Measurements from ENCODE around the gene SP140. TPM values are rescaled to one million over a fixed set of nuclear protein-coding genes. Genes with fewer than 3 reads are reported as not detected.
A peak's percentile ranks its signal among the peaks of the same experiment; 100 is the strongest.

Gene SP140
- total and polyA plus RNA-seq, 8 donors: 0.12 to 1.5 (median 0.34) TPM

DNA sequence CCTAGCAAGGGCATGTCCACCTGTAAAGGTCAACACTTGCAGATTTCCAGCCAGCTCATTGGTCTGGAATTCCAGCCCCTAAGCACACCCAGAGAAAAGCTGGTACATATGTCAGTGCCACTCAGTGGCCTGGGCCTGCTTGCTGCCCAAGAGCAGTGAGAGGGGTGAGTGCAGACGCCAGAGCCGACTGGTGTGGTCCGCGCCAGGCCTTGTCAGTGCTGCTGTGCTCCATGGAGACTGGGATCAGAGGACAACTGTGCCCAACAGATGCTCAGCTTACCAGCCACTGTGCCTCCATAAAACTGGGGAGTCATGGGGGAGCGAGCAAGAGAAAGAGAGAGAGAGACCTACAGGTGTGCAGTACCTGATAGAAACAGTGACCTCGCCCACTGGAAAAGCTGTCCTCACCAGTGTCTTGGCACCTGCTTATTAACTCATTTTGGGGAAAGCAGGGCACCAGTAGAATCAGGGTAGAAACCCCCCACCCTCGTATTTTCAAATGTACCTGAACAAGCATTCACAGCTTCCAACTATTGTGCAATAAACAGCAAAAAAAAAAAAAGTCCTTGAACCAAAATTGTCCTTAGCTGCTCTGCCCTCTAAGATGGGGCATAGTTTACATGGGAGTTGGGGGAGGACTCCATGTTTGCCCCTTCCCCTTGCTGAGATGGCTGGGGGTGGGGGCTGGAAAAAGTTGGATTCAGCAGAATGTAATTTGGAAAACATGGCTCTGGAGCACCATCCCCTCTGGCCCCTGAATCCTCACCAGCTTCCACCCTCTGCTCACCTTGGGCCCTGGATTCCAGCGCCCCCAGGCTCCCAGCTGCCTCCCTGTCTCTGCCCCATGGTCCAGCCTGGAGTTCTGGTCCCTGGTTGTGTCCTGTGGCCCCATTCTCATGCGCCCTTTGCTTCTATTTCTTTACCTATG, 100.0 kb downstream of the SP140 start:
- Histone ChIP-seq H3K4me3 (no peak overlapping the region), H3K9me3 (no peaks in the 10 kb centered on the region), H3K36me3 (no peaks in the 10 kb centered on the region), H3K27me3 (no peaks in the 10 kb centered on the region), H3K4me1 (no peaks in the 10 kb centered on the region), H3K27ac (no peak overlapping the region)
- DNase-seq (peak in 1 of 6 donors; percentile 50), ATAC-seq (no peak), FAIRE-seq (no peak)
- intact Hi-C loops (cut with DNase I): no loop called here
- 90 to 91% methylated on average over 8 of the region's 9 CpGs for WGBS, 2 donors
- TF ChIP-seq, protein P1, sequence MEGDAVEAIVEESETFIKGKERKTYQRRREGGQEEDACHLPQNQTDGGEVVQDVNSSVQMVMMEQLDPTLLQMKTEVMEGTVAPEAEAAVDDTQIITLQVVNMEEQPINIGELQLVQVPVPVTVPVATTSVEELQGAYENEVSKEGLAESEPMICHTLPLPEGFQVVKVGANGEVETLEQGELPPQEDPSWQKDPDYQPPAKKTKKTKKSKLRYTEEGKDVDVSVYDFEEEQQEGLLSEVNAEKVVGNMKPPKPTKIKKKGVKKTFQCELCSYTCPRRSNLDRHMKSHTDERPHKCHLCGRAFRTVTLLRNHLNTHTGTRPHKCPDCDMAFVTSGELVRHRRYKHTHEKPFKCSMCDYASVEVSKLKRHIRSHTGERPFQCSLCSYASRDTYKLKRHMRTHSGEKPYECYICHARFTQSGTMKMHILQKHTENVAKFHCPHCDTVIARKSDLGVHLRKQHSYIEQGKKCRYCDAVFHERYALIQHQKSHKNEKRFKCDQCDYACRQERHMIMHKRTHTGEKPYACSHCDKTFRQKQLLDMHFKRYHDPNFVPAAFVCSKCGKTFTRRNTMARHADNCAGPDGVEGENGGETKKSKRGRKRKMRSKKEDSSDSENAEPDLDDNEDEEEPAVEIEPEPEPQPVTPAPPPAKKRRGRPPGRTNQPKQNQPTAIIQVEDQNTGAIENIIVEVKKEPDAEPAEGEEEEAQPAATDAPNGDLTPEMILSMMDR (IDR thresholded peaks at IDR 0.05): no peak

DNA sequence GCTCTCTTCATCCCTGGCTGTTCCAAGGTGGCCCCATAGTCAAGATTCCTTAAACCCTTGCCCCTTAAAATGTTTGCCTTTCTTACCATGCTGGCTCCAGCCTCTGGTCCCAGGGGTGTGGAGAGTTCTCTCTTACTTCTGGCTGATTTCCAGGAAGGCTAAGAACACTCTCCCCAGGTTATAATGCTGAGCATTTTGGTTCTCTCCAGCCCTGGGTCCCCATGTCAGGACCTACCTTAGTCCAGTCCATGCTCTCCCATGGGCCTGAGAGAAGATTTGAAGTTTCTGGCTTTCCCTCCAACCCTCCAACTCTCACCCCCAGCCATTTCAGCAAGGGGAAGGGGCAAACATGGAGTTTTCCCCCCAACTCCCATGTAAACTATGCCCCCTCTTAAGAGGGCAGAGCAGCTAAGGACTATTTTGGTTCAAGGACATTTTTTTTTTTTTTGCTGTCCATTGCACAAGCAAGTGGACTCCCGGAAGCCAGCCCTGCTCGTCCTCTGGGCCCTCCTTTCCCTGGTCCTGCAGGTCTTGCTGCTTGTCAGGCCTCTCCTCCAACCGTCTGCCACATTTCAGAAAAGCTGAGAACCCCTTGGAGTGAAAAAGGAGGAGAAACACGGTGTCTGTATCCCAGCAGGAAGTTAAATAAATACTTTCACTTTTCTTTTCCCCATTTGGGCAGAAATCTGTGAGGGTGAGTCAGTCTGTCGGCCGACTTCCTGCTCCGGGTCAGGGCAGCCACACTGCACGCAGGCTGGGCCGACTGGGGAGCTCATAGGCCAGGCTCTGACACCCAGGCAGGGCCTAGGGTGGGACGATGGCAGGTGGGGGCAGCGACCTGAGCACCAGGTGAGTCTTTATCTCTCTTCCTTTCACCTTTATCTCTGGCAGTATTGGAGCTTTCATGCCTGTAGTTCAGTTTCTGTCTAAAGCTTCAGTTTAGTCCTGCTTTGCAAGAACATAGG, 101.2 kb downstream of the SP140 start, which contains the start of gene SP140L:
Gene SP140L (plus strand): TSS at position 741 of the 965 bp plus-strand sequence. CDS start 77 bp downstream, at position 818.
- Histone ChIP-seq H3K27me3 (no peaks in the 10 kb centered on the region), H3K9me3 (no peaks in the 10 kb centered on the region), H3K27ac (peak within 1 kb of the TSS; percentile 27 to 87 (median 67)), H3K36me3 (no peaks in the 10 kb centered on the region), H3K4me3 (peak within 1 kb of the TSS in 3 of 4 donors; percentile 26 to 46 (median 30)), H3K4me1 (no peaks in the 10 kb centered on the region)
- intact Hi-C loops (cut with DNase I): no loop called here
- WGBS, 2 donors: 22 to 30% methylated on average over 11 of the region's 11 CpGs
- ATAC-seq (peak; percentile 90 to 98 (median 98)), DNase-seq (peak; percentile 44 to 79 (median 61)), FAIRE-seq (no peak)
- TF ChIP-seq, protein P1 (IDR thresholded peaks at IDR 0.05): no peak

DNA sequence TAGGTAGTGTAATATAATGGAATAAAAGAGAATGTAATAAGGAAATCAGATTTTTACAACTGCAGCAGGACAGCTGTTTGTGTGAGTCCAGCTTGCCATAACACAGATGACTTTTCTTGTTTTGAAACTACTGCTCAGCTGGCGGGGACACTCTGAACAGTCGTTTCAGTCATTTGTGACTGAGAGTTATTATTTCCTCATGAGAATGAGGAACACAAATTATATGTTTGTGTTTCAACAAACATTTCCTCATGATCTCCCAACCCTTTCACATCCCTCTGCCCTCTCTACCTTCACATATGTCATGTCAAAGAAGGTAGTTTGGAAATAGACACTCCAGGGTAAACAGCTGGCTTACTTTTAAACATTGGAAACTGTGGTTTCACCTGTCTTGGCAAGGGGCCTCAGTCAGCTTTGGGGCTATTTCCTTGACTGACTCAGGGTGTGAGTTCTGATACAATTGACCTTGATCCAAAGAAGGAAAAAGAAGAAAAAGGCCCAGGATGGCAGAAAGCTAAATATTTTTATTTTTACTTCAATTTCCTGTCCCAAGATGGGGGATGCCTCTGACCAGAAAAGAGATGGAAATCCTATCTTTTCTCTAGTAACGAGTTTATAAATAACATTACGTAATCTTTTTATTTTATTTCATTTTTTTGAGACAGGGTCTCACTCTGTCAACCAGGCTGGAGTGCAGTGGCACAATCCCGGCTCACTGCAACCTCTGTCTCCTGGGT, 102.0 kb downstream of the SP140 start:
- H3K36me3 ChIP-seq: no peaks in the 10 kb centered on the region
- FAIRE-seq (no peak), DNase-seq (no peak), ATAC-seq (peak; percentile 8 to 56 (median 45))
- intact Hi-C loops (cut with DNase I): no loop called here
- no peaks in the 10 kb centered on the region for H3K4me1 ChIP-seq
- H3K9me3 ChIP-seq: no peaks in the 10 kb centered on the region
- peak overlapping the region in 3 of 4 donors; percentile 26 to 46 (median 30) for H3K4me3 ChIP-seq
- no peaks in the 10 kb centered on the region for H3K27me3 ChIP-seq
- TF ChIP-seq, protein P1 (IDR thresholded peaks at IDR 0.05): no peak
- H3K27ac ChIP-seq: peak overlapping the region; percentile 27 to 87 (median 67)
- WGBS, 2 donors: 79% methylated on average over 5 of the region's 5 CpGs

DNA sequence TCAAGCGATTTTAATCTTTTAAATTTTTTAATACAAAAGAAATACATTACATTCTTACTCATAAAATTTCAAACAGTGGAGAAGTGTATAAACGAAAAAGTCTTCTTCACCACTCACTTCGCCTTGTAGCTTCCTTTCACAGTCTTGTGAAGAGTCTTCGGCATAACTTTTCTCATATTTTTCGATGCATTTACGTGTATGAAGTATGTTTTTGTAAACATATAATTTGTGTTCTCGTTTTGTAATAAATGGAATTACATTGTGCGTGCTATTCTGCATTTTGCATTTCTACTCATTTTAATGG, 102.6 kb downstream of the SP140 start:
- Histone ChIP-seq H3K4me1 (no peaks in the 10 kb centered on the region), H3K27ac (peak overlapping the region in 1 of 4 donors; percentile 87), H3K27me3 (no peaks in the 10 kb centered on the region), H3K36me3 (no peaks in the 10 kb centered on the region), H3K9me3 (no peaks in the 10 kb centered on the region), H3K4me3 (peak overlapping the region in 1 of 4 donors; percentile 46)
- ATAC-seq (no peak), FAIRE-seq (no peak), DNase-seq (no peak)
- TF ChIP-seq, protein P1 (IDR thresholded peaks at IDR 0.05): no peak
- WGBS, 2 donors: 93 to 98% methylated on average over 8 of the region's 8 CpGs
- intact Hi-C loops (cut with DNase I): no loop called here
